ENCODE results near the gene ZBTB42.

Gene ZBTB42

GRCh38 chr14:104782808-104783139 lies 18.1 kb upstream of the ZBTB42 start:
- DNase-seq (ENCODE audit: low spot score) = no peak

GRCh38 chr14:104783484-104784217 lies 17.2 kb upstream of the ZBTB42 start:
- no peak for DNase-seq (ENCODE audit: low spot score)

- DNase-seq (ENCODE audit: low spot score) = no peak
These were observed 16.7 kb upstream of the ZBTB42 start for GRCh38 chr14:104784218-104784568.

GRCh38 chr14:104784846-104785707 lies 15.8 kb upstream of the ZBTB42 start:
- DNase-seq (ENCODE audit: low spot score) = no peak

- DNase-seq (ENCODE audit: low spot score) = no peak
These were observed 15.2 kb upstream of the ZBTB42 start for GRCh38 chr14:104785708-104786080.

GRCh38 chr14:104786091-104786586 lies 14.8 kb upstream of the ZBTB42 start:
- peak; percentile 15 for DNase-seq (ENCODE audit: low spot score)

GRCh38 chr14:104786726-104787675 lies 13.9 kb upstream of the ZBTB42 start:
- no peak for DNase-seq (ENCODE audit: low spot score)

GRCh38 chr14:104787736-104788135 lies 13.2 kb upstream of the ZBTB42 start:
- no peak for DNase-seq (ENCODE audit: low spot score)

GRCh38 chr14:104788161-104788818 lies 12.6 kb upstream of the ZBTB42 start:
- DNase-seq (ENCODE audit: low spot score) = no peak

GRCh38 chr14:104788873-104789663 lies 11.8 kb upstream of the ZBTB42 start:
- no peak for DNase-seq (ENCODE audit: low spot score)

GRCh38 chr14:104789752-104790743 lies 10.9 kb upstream of the ZBTB42 start:
- no peak for DNase-seq (ENCODE audit: low spot score)

- no peak for DNase-seq (ENCODE audit: low spot score)
These were observed 9.5 kb upstream of the ZBTB42 start for GRCh38 chr14:104791425-104791824.

GRCh38 chr14:104792101-104792884 lies 8.6 kb upstream of the ZBTB42 start:
- no peak for DNase-seq (ENCODE audit: low spot score)

GRCh38 chr14:104792945-104793702 lies 7.8 kb upstream of the ZBTB42 start:
- no peak for DNase-seq (ENCODE audit: low spot score)

GRCh38 chr14:104793703-104793959 lies 7.3 kb upstream of the ZBTB42 start:
- no peak for DNase-seq (ENCODE audit: low spot score)

- no peak for DNase-seq (ENCODE audit: low spot score)
These were observed 6.8 kb upstream of the ZBTB42 start for GRCh38 chr14:104794099-104794498.

GRCh38 chr14:104794631-104794992 lies 6.3 kb upstream of the ZBTB42 start:
- no peak for DNase-seq (ENCODE audit: low spot score)

- no peak for DNase-seq (ENCODE audit: low spot score)
These were observed 5.7 kb upstream of the ZBTB42 start, which contains the start of gene AKT1 for GRCh38 chr14:104794993-104795780. TSS of gene AKT1 (minus strand) at chr14:104795748. CDS start at chr14:104792643, 3,105 bp downstream.
